ENCODE data around the gene ARHGAP6. TPM values are rescaled to one million over a fixed set of nuclear protein-coding genes. Genes with fewer than 3 reads are reported as not detected.

ARHGAP6 gene
- total and polyA plus RNA-seq, 9 of the 15 experiments (the other 6 are each of a cell fraction or from before 2014, with no cell fraction given) = 12.5 to 63.6 (median 41.8) TPM

- no peak; the same call in 1 of the 2 replicates for TF ChIP-seq REST (IDR thresholded peaks at IDR 0.05; ENCODE audit: borderline replicate concordance)
- TF ChIP-seq REST (CRISPR knock-in tag; IDR thresholded peaks at IDR 0.05; ENCODE audit: low read depth) = no peak
- no peak for TF ChIP-seq CHAMP1 (IDR thresholded peaks at IDR 0.05)
- TF ChIP-seq SMC3 (conservative IDR thresholded peaks at IDR 0.05; ENCODE audit: insufficient read depth, low read depth, low read length) = no peak
- 0 out of 2 replicates have a peak, but pooled peaks have one; percentile 20 for TF ChIP-seq MBD2 (IDR thresholded peaks at IDR 0.05; ENCODE audit: borderline replicate concordance, low read depth)
- TF ChIP-seq SP1 (CRISPR knock-in tag; IDR thresholded peaks at IDR 0.05) = 0 out of 2 replicates have a peak, but pooled peaks have one; percentile 9
- no peak for TF ChIP-seq PTRF (tag; IDR thresholded peaks at IDR 0.05)
- no peak for TF ChIP-seq RBM17 (IDR thresholded peaks at IDR 0.05; ENCODE audit: borderline replicate concordance, low read depth, low read length)
- TF ChIP-seq ZNF766 (CRISPR knock-in tag; conservative IDR thresholded peaks at IDR 0.05) = peak; percentile 85
- peak; percentile 49; the same call in 1 of the 2 replicates for TF ChIP-seq ATF7 (IDR thresholded peaks at IDR 0.05)
- TF ChIP-seq LEF1 (IDR thresholded peaks at IDR 0.05) = peak; percentile 65; the same call in 1 of the 2 replicates
- no peak for TF ChIP-seq CEBPG (CRISPR knock-in tag; IDR thresholded peaks at IDR 0.05)
- TF ChIP-seq CEBPG (tag; conservative IDR thresholded peaks at IDR 0.05 in 1 of 2, IDR thresholded peaks at IDR 0.05 in 1 of 2) = 0 out of 4 replicates have a peak, but pooled peaks of 1 of the 2 experiments have one; percentile 24
- no peak for TF ChIP-seq MCM2 (IDR thresholded peaks at IDR 0.05; ENCODE audit: low read depth)
- TF ChIP-seq FOXJ2 (tag; IDR thresholded peaks at IDR 0.05) = peak; percentile 85
- no peak for TF ChIP-seq ZNF23 (CRISPR knock-in tag; IDR thresholded peaks at IDR 0.05)
- no peak for TF ChIP-seq ZSCAN29 (IDR thresholded peaks at IDR 0.05)
- TF ChIP-seq ZNF395 (CRISPR knock-in tag; IDR thresholded peaks at IDR 0.05) = peak; percentile 0; the same call in 1 of the 2 replicates
These were observed 313.4 kb downstream of the ARHGAP6 start (continued) for GRCh38 chrX:11352296-11352741.
